Right atrium auricular region (tissue), 2 donors: ENCODE results near the gene ETV6. TPM values are rescaled to one million over a fixed set of nuclear protein-coding genes. Genes with fewer than 3 reads are reported as not detected.

Source experiments
- DNase-seq: peaks from one replicate; pipeline ENCODE4 v3.0.0-alpha.2; 2019; ENCODE audit warnings: low spot score
- H3K27ac ChIP-seq, 2 donors: fragments of 200-600 bp; sonication (generic); 1 replicate in 1 of 2; 2 replicates in 1 of 2; pipeline ENCODE4 v1.5.1; 2016 to 2019
- H3K27me3 ChIP-seq, 2 donors: fragments of 200-600 bp; sonication (generic); one replicate each; pipeline versions ENCODE4 v1.5.1 to v1.6.0; 2017 to 2019
- H3K36me3 ChIP-seq: fragments of 200-600 bp; sonication (generic); one replicate; pipeline ENCODE4 v1.5.1; 2016
- H3K4me1 ChIP-seq, 2 donors: fragments of 200-600 bp; sonication (generic); one replicate each; pipeline versions ENCODE4 v1.5.1 to v1.6.0; 2017 to 2019
- H3K4me3 ChIP-seq, 2 donors: fragments of 200-600 bp; sonication (generic); 1 replicate in 1 of 2; 2 replicates in 1 of 2; pipeline ENCODE4 v1.5.1; 2017 to 2019; ENCODE audit warnings: mild to moderate bottlenecking in 1 of 2, moderate library complexity in 1 of 2
- H3K9me3 ChIP-seq, 2 donors: fragments of 200-600 bp; sonication (generic); one replicate each; pipeline ENCODE4 v1.5.1; 2019
- CTCF ChIP-seq, 2 donors: fragments of 200-600 bp; sonication (generic); IDR thresholded peaks; one replicate each; pipeline ENCODE4 v1.5.1; 2019; ENCODE audit warnings: antibody characterized with exemption in 2 of 2
- total RNA-seq, 2 donors: library from RNA; depleted of rRNA; stranded (reverse); fragments of >200 nt; gene quantifications; one replicate each; pipeline ENCODE4 v1.1.0, GENCODE V29; 2016

Gene ETV6
- total RNA-seq, 2 donors from 2014 or later, result 6.7 TPM

- TF ChIP-seq CTCF (IDR thresholded peaks at IDR 0.05), result no peak
- peaks cover 21% of the 10 kb centered on the region for H3K36me3 ChIP-seq
- H3K27ac ChIP-seq, result no peak overlapping the region
- no peaks in the 10 kb centered on the region for H3K27me3 ChIP-seq
- H3K4me1 ChIP-seq, result peaks cover 0 to 19% of the 10 kb centered on the region in 2 donors
- DNase-seq, result no peak
- no peaks in the 10 kb centered on the region for H3K9me3 ChIP-seq
- no peak overlapping the region for H3K4me3 ChIP-seq
Measured at GRCh38 chr12:11886339-11886738, 236.9 kb downstream of the ETV6 start.

- Histone ChIP-seq H3K4me1 (peaks cover 0 to 33% of the 10 kb centered on the region in 2 donors), H3K9me3 (no peaks in the 10 kb centered on the region), H3K27ac (no peak overlapping the region), H3K4me3 (no peak overlapping the region), H3K36me3 (peaks cover 25% of the 10 kb centered on the region), H3K27me3 (no peaks in the 10 kb centered on the region)
- no peak for TF ChIP-seq CTCF (IDR thresholded peaks at IDR 0.05)
- no peak for DNase-seq
Measured at GRCh38 chr12:11888029-11888428, 238.6 kb downstream of the ETV6 start.

- TF ChIP-seq CTCF (IDR thresholded peaks at IDR 0.05), result no peak
- H3K36me3 ChIP-seq, result peaks cover 25% of the 10 kb centered on the region
- no peak overlapping the region for H3K4me3 ChIP-seq
- no peak for DNase-seq
- no peaks in the 10 kb centered on the region for H3K27me3 ChIP-seq
- H3K4me1 ChIP-seq, result peaks cover 0 to 13% of the 10 kb centered on the region in 2 donors
- peak overlapping the region; percentile 26 to 33 for H3K27ac ChIP-seq
- no peaks in the 10 kb centered on the region for H3K9me3 ChIP-seq
Measured at GRCh38 chr12:11891346-11891745, 241.9 kb downstream of the ETV6 start.

- no peak overlapping the region for H3K4me3 ChIP-seq
- no peaks in the 10 kb centered on the region for H3K9me3 ChIP-seq
- H3K36me3 ChIP-seq, result peaks cover 25% of the 10 kb centered on the region
Measured at GRCh38 chr12:11891754-11892386, 242.4 kb downstream of the ETV6 start.

GRCh38 chr12:11893998-11894397 lies 244.5 kb downstream of the ETV6 start:
- H3K9me3 ChIP-seq, result no peaks in the 10 kb centered on the region
- DNase-seq, result no peak
- TF ChIP-seq CTCF (IDR thresholded peaks at IDR 0.05), result no peak
- H3K4me3 ChIP-seq, result no peak overlapping the region
- no peak overlapping the region for H3K27ac ChIP-seq
- peaks cover 0 to 13% of the 10 kb centered on the region in 2 donors for H3K4me1 ChIP-seq
- H3K36me3 ChIP-seq, result peaks cover 11% of the 10 kb centered on the region
- H3K27me3 ChIP-seq, result no peaks in the 10 kb centered on the region

More at GRCh38 chr12:11891754-11892386, 242.4 kb downstream of the ETV6 start:
- Histone ChIP-seq H3K4me1 (peaks cover 0 to 13% of the 10 kb centered on the region in 2 donors), H3K27ac (peak overlapping the region; percentile 26 to 33), H3K27me3 (no peaks in the 10 kb centered on the region)
- peak in 1 of 2 donors; percentile 52 for TF ChIP-seq CTCF (IDR thresholded peaks at IDR 0.05)
- peak; percentile 63 for DNase-seq

GRCh38 chr12:11894890-11895289 lies 245.4 kb downstream of the ETV6 start:
- Histone ChIP-seq H3K36me3 (peaks cover 11% of the 10 kb centered on the region), H3K4me1 (peaks cover 0 to 13% of the 10 kb centered on the region in 2 donors), H3K27me3 (no peaks in the 10 kb centered on the region), H3K4me3 (no peak overlapping the region), H3K9me3 (no peaks in the 10 kb centered on the region), H3K27ac (no peak overlapping the region)
- no peak for TF ChIP-seq CTCF (IDR thresholded peaks at IDR 0.05)
- no peak for DNase-seq
